Measurements from ENCODE around the gene STAP2.

GRCh38 chr19:4278419-4279266 lies 60.0 kb downstream of the STAP2 start, which contains the start of gene SHD:
- TF ChIP-seq POLR2A (IDR thresholded peaks at IDR 0.05): no peak
- TF ChIP-seq CTCF (IDR thresholded peaks at IDR 0.05): no peak
